H9 (cell line): ENCODE data around the gene ZFR2. TPM values are rescaled to one million over a fixed set of nuclear protein-coding genes. Genes with fewer than 3 reads are reported as not detected.

Experiments used
- DNase-seq: peaks from one replicate; pipeline ENCODE4 v3.0.0-alpha.2; 2017
- H2AFZ ChIP-seq: one replicate; pipeline ENCODE4 v1.6.1; 2013; ENCODE audit warnings: mild to moderate bottlenecking, low read length, control low read depth, moderate library complexity
- H2AK5ac ChIP-seq: 2 replicates; pipeline ENCODE4 v1.6.1; 2013; ENCODE audit warnings: low read length, control low read depth, mixed read lengths; ENCODE audit not compliant: insufficient read length
- H2BK120ac ChIP-seq: one replicate; pipeline ENCODE4 v1.6.1; 2013; ENCODE audit warnings: low read depth, mild to moderate bottlenecking, low read length, control low read depth, inconsistent platforms; ENCODE audit not compliant: poor library complexity, severe bottlenecking
- H2BK12ac ChIP-seq: 2 replicates; pipeline ENCODE4 v1.6.1; 2013; ENCODE audit warnings: low read length, control low read depth, mixed read lengths, low read depth; ENCODE audit not compliant: insufficient read length
- H2BK15ac ChIP-seq: 2 replicates; pipeline ENCODE4 v1.6.1; 2013; ENCODE audit warnings: low read depth, low read length, control low read depth
- H2BK20ac ChIP-seq: one replicate; pipeline ENCODE4 v1.6.1; 2013; ENCODE audit warnings: low read depth, mild to moderate bottlenecking, low read length, control low read depth, inconsistent platforms; ENCODE audit not compliant: poor library complexity, severe bottlenecking
- H2BK5ac ChIP-seq: 2 replicates; pipeline ENCODE4 v1.6.1; 2013; ENCODE audit warnings: low read length, control low read depth, mixed read lengths; ENCODE audit not compliant: insufficient read length
- H3K14ac ChIP-seq: 2 replicates; pipeline ENCODE4 v1.6.1; 2013; ENCODE audit warnings: low read length, control low read depth; ENCODE audit not compliant: insufficient read depth
- H3K18ac ChIP-seq: 2 replicates; pipeline ENCODE4 v1.6.1; 2013; ENCODE audit warnings: low read depth, mild to moderate bottlenecking, mixed read lengths, low read length, control low read depth; ENCODE audit not compliant: insufficient read length
- H3K23ac ChIP-seq: 2 replicates; pipeline ENCODE4 v1.6.1; 2013; ENCODE audit warnings: low read length, control low read depth, mixed read lengths, low read depth; ENCODE audit not compliant: insufficient read length
- H3K23me2 ChIP-seq: 2 replicates; pipeline ENCODE4 v1.6.1; 2013; ENCODE audit warnings: low read depth, mild to moderate bottlenecking, mixed read lengths, low read length, control low read depth; ENCODE audit not compliant: insufficient read length, poor library complexity, severe bottlenecking
- H3K27ac ChIP-seq: 2 replicates; pipeline ENCODE4 v1.5.1; 2013; ENCODE audit warnings: low read length, control low read depth, mixed read lengths, low read depth; ENCODE audit not compliant: insufficient read length
- H3K27me3 ChIP-seq: 2 replicates; pipeline ENCODE4 v1.6.1; 2013; ENCODE audit warnings: low read length, control low read depth, inconsistent platforms; ENCODE audit not compliant: insufficient read depth
- H3K4ac ChIP-seq: 2 replicates; pipeline ENCODE4 v1.6.1; 2013; ENCODE audit warnings: low read depth, mild to moderate bottlenecking, control low read depth, inconsistent platforms, low read length, moderate library complexity
- H3K4me1 ChIP-seq: 2 replicates; pipeline ENCODE4 v1.6.1; 2013; ENCODE audit warnings: low read length, control low read depth, inconsistent platforms; ENCODE audit not compliant: insufficient read depth
- H3K4me2 ChIP-seq: 2 replicates; pipeline ENCODE4 v1.6.1; 2013; ENCODE audit warnings: low read length, control low read depth, mixed read lengths; ENCODE audit not compliant: insufficient read length, insufficient read depth
- H3K56ac ChIP-seq: 2 replicates; pipeline ENCODE4 v1.6.1; 2013; ENCODE audit warnings: low read depth, mild to moderate bottlenecking, mixed read lengths, low read length, control low read depth; ENCODE audit not compliant: insufficient read length
- H3K79me1 ChIP-seq: 2 replicates; pipeline ENCODE4 v1.6.1; 2013; ENCODE audit warnings: low read depth, mild to moderate bottlenecking, moderate library complexity, low read length, control low read depth, inconsistent platforms; ENCODE audit not compliant: insufficient read depth, poor library complexity, severe bottlenecking
- H3K79me2 ChIP-seq: 2 replicates; pipeline ENCODE4 v1.6.1; 2013; ENCODE audit warnings: low read length, control low read depth, inconsistent platforms; ENCODE audit not compliant: insufficient read depth
- H3K9ac ChIP-seq: 2 replicates; pipeline ENCODE4 v1.6.1; 2013; ENCODE audit warnings: low read length, control low read depth, mixed read lengths; ENCODE audit not compliant: insufficient read length; ENCODE audit errors: extremely low read depth
- H3K9me3 ChIP-seq: one replicate; pipeline ENCODE4 v1.6.1; 2013; ENCODE audit warnings: low read depth, low read length, inconsistent platforms; ENCODE audit not compliant: control insufficient read depth
- H3T11ph ChIP-seq: one replicate; pipeline ENCODE4 v1.6.1; 2013; ENCODE audit warnings: mild to moderate bottlenecking, low read length, control low read depth, inconsistent platforms
- H4K20me1 ChIP-seq: one replicate; pipeline ENCODE4 v1.6.1; 2013; ENCODE audit not compliant: control insufficient read depth, insufficient read length, insufficient read depth
- H4K5ac ChIP-seq: 2 replicates; pipeline ENCODE4 v1.6.1; 2013; ENCODE audit warnings: low read depth, mild to moderate bottlenecking, mixed read lengths, low read length, control low read depth; ENCODE audit not compliant: insufficient read length
- H4K8ac ChIP-seq: replicated peaks from 2 replicates; pipeline ENCODE4 v1.6.1; 2013; ENCODE audit warnings: low read length, control low read depth, mixed read lengths, low read depth; ENCODE audit not compliant: insufficient read length
- H4K91ac ChIP-seq: 2 replicates; pipeline ENCODE4 v1.6.1; 2013; ENCODE audit warnings: low read depth, mild to moderate bottlenecking, moderate library complexity, mixed read lengths, low read length, control low read depth; ENCODE audit not compliant: insufficient read length
- H3K27ac Mint-ChIP-seq, 3 experiments: 2 replicates in 2 of 3; 3 replicates in 1 of 3; pipeline ENCODE4 v1.8.0; 2020 to 2021; ENCODE audit warnings: mixed read lengths in 3 of 3, mild to moderate bottlenecking in 1 of 3, moderate library complexity in 1 of 3
- H3K27me3 Mint-ChIP-seq: 2 replicates; pipeline ENCODE4 v1.8.0; 2021; ENCODE audit warnings: low read depth, mild to moderate bottlenecking, moderate library complexity, mixed read lengths
- H3K36me3 Mint-ChIP-seq, 3 experiments: 2 replicates in 2 of 3; 3 replicates in 1 of 3; pipeline ENCODE4 v1.8.0; 2020 to 2021; ENCODE audit warnings: low read depth in 3 of 3, mixed read lengths in 3 of 3; ENCODE audit not compliant: insufficient read depth in 1 of 3
- H3K4me1 Mint-ChIP-seq, 2 experiments: 2 replicates each; pipeline ENCODE4 v1.8.0; 2020; ENCODE audit warnings: mixed read lengths in 2 of 2
- H3K4me3 Mint-ChIP-seq, 2 experiments: 2 replicates in 1 of 2; 3 replicates in 1 of 2; pipeline ENCODE4 v1.8.0; 2020 to 2021; ENCODE audit warnings: mild to moderate bottlenecking in 2 of 2, mixed read lengths in 2 of 2, moderate library complexity in 1 of 2
- H3K9me3 Mint-ChIP-seq, 2 experiments: 2 replicates in 1 of 2; 3 replicates in 1 of 2; pipeline ENCODE4 v1.8.0; 2020; ENCODE audit warnings: mild to moderate bottlenecking in 2 of 2, mixed read lengths in 2 of 2, moderate library complexity in 1 of 2
- WGBS: extraction: QIAGEN DNeasy Blood & Tissue Kit; methylation state at CpG from one replicate; pipeline ENCODE4 v1.1.7; 2013; ENCODE audit warnings: missing lambda C conversion rate, low lambda C conversion rate, mixed read lengths; ENCODE audit not compliant: insufficient read length; ENCODE audit errors: extremely low coverage; 5-methylcytosine and 5-hydroxymethylcytosine counted together
- total RNA-seq: library from RNA; stranded (reverse); gene quantifications from 2 replicates; pipeline ENCODE4 v1.2.1, GENCODE V29; 2021
- TF ChIP-seq, protein P1 (sequence below): fragments of 200-600 bp; sonication (generic); conservative IDR thresholded peaks from 3 replicates; pipeline ENCODE4 v1.8.0; 2021; ENCODE audit warnings: antibody characterized with exemption, mild to moderate bottlenecking

Gene ZFR2
- total RNA-seq, 1 experiment from 2014 or later: 18.3 TPM

DNA sequence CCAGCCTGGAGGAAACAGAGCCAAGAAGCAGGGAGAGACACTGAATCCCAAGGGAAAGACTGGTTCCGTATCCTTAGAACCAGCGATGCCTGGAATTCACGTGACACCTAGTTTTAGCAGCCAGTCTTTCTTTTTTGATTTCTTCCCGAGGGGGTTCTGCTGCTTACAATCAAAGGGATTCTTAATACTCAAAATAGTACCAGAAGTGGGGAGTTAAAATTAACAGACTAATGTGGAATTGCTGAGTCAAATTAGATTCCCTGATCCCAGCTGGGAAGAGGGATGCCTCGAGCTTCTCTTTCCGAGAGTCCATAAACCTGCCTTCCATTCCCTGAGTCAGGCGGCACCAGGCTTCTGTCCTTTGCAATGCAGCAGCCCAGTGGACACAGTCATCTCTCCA, 77.9 kb downstream of the ZFR2 start:
- no peak overlapping the region for H3K14ac ChIP-seq
- H3K27ac ChIP-seq: no peak overlapping the region
- H3K56ac ChIP-seq: no peak overlapping the region
- H3K4me3 Mint-ChIP-seq: no peak overlapping the region
- no peak overlapping the region for H2AFZ ChIP-seq
- no peak overlapping the region for H2BK15ac ChIP-seq
- no CpG with 5 or more reads among the region's 7 CpGs for WGBS
- no peak overlapping the region for H3K4me2 ChIP-seq
- H3K27ac Mint-ChIP-seq: no peak overlapping the region
- H3K18ac ChIP-seq: no peak overlapping the region
- peaks cover 0 to 3% of the 10 kb centered on the region in 2 experiments; a peak in 4 of 5 replicates for H3K9me3 Mint-ChIP-seq
- H2BK5ac ChIP-seq: no peak overlapping the region
- H3K23me2 ChIP-seq: no peaks in the 10 kb centered on the region
- no peak overlapping the region for H4K91ac ChIP-seq
- no peaks in the 10 kb centered on the region for H3K9me3 ChIP-seq
- H4K20me1 ChIP-seq: no peaks in the 10 kb centered on the region
- no peak overlapping the region for H3K9ac ChIP-seq
- H2BK12ac ChIP-seq: no peak overlapping the region
- H4K8ac ChIP-seq: no peak overlapping the region
- no peaks in the 10 kb centered on the region for H3K4me1 ChIP-seq
- H3K79me1 ChIP-seq: no peaks in the 10 kb centered on the region
- no peak overlapping the region for H2BK120ac ChIP-seq
- H2BK20ac ChIP-seq: no peak overlapping the region
- peaks cover 3% of the 10 kb centered on the region in 2 experiments; a peak in 3 of 4 replicates for H3K4me1 Mint-ChIP-seq
- DNase-seq: no peak
- no peak overlapping the region for H3K4ac ChIP-seq
- TF ChIP-seq, protein P1, sequence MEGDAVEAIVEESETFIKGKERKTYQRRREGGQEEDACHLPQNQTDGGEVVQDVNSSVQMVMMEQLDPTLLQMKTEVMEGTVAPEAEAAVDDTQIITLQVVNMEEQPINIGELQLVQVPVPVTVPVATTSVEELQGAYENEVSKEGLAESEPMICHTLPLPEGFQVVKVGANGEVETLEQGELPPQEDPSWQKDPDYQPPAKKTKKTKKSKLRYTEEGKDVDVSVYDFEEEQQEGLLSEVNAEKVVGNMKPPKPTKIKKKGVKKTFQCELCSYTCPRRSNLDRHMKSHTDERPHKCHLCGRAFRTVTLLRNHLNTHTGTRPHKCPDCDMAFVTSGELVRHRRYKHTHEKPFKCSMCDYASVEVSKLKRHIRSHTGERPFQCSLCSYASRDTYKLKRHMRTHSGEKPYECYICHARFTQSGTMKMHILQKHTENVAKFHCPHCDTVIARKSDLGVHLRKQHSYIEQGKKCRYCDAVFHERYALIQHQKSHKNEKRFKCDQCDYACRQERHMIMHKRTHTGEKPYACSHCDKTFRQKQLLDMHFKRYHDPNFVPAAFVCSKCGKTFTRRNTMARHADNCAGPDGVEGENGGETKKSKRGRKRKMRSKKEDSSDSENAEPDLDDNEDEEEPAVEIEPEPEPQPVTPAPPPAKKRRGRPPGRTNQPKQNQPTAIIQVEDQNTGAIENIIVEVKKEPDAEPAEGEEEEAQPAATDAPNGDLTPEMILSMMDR: no peak
- no peak overlapping the region for H4K5ac ChIP-seq
- no peaks in the 10 kb centered on the region for H3K79me2 ChIP-seq
- H3K27me3 ChIP-seq: no peaks in the 10 kb centered on the region; the same call in 1 of the 2 replicates
- no peak overlapping the region for H3T11ph ChIP-seq
- no peak overlapping the region for H3K23ac ChIP-seq
- H3K36me3 Mint-ChIP-seq: no peaks in the 10 kb centered on the region
- peaks cover 56% of the 10 kb centered on the region for H3K27me3 Mint-ChIP-seq
- H2AK5ac ChIP-seq: no peak overlapping the region
